HG03342 (cell line): Measurements from ENCODE around the gene CEP290.
"Not testable (repeated sequence)": the region's sequence is repeated elsewhere in the genome, so short reads cannot be mapped to it uniquely, and the experiment has no call there.

Experiments used
- ATAC-seq: cut with Tn5 transposase; IDR thresholded peaks from one replicate; pipeline ENCODE4 v1.9.1; 2021; ENCODE audit warnings: mild to moderate bottlenecking, moderate library complexity; ENCODE audit not compliant: unreplicated experiment

The CEP290 gene

DNA sequence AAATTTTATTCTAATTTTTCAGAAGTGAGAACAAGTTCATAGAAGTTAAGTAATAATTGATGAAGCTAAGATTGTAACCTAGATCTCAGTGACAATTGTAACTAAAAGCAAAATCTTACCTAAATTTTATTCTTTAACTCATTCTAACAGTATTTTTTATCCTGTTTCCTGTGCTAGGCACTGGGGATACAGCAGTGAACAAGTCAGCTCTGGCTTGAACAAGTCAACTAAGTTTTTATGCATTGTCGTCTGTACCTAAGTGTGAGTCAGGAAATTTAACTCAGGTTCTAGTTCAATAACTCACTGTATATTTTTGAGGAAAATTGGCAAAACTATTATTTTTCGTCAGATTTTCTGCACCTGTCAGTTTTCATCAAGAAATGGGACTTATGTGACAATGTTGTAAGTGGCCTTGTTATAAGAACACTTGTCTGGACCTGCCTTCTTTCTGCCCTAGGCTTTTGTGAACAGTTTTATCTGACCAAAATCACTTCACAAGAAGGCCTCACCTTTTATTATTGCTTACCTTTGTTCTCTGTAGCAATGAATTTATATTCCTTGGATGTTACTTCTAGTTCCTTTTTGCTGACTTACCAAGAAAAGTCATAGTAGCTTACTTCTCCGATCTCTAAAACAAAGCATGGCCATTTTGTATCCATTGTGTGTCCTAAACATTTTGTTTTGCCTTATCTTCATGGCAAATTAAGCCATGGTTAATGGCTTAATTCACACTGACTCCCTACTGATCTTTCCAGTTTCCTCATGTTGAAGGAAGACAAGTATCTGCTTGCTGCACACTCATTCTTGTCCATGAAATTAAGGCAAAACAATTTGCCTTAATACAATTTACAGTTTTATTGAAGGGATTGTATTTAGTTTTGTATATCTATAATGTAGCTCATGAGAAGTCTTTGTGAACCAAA lies 2.9 kb upstream of the CEP290 start:
- ATAC-seq = no peak

DNA sequence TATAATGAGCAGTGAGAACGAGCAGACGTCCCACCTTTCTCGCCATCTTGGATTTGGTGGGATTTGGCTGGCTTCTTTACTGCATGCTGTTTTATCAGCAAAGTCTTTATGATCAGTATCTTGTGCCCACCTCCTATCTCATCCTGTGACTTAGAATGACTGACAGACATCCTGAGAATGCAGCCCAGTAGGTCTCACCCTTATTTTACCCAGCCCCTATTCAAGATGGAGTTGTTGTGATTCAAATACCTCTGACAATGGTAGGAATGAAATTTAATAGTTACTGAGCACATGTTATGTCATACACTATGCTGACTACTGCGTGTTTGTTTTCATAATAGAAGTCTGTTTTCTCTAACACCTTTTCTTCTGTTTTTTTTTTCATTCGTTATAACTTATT lies 2.1 kb upstream of the CEP290 start:
- ATAC-seq = no peak

DNA sequence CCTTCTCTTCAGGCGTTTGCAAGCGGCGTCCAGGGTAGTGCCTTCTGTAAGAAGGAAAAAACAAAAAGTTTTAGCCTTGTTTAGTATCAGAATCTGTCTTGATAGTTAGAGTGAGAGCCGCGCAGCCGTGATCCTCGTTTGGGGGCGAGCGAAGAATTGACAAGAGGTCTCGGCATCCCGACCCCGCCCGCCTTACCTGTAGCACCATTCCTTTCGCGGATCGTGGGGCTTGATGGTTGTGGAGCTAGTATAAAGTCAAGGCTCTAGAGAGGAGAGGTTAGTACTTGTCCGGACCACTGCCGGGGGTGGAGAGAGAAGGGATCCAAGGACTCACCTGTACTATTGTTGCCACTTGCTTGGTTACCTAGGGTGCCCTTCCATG lies 713 bp upstream of the CEP290 start:
- peak; percentile 2 for ATAC-seq

DNA sequence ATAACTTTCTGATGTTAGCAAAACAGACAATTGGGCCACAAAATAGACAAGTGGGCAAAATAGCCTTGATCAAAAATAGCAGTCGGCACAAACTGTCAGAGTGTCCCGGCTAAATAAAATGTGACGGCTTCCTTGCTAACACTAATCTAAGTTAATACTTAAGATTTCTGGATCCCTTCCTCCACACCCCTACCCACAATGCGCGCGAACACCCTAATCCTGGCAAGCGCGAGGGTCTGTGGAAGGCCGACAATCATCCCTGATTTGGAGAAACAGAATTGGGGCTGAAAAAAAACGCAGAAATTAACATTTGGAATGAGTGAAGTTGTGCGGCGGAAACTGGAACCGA lies 489 bp downstream of the CEP290 start:
- ATAC-seq = peak; percentile 0

DNA sequence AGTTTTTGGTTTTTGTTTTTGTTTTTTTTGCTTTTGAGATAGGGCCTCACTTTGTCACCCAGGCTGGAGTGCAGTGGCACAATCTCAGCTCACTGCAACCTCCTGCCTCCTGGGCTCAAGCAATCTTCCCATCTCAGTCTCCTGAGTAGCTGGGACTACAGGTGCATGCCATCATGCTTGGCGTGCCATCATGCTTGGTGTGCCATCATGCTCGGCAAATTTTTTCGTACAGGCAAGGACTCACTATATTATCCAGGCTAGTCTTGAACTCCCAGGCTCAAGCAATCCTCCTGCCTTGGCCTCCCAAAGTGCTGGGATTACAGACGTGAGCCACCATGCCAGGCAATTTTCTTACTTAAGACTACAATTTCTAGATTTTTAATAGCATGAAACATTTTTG lies 2.2 kb downstream of the CEP290 start:
- not testable (repeated sequence) for ATAC-seq

DNA sequence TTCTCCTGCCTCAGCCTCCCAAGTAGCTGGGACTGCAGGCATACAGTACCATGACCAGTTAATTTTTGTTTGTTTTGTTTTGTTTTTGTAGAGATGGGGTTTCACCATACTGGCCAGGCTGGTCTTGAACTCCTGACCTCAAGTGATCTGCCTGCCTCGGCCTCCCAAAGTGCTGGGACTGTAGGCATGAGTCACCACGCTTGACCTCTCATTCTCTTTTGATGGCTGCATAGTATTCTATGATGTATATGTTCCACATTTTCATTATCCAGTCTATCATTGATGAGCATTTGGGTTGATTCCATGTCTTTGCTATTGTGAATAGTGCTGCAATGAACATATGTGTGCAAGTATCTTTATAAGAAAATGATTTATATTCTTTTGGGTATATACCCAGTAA lies 8.7 kb downstream of the CEP290 start:
- not testable (repeated sequence) for ATAC-seq

DNA sequence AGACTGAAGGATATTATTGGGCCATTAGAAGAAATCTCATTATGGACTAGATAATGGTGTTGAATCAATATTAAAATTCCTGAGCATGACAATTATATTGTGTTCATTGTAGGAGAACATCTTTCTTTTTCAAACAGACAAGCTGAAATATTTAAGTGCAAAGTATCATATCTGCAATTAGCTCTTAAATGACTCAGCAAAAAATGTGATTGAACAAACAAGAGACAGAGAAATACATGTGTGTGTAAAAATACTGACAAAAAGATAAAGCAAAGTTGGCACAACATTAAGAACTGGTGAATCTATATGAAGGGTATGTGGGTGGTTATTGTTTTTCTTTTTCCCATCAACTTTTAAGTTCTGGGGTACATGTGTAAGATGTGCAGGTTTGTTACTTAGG lies 9.5 kb downstream of the CEP290 start:
- no peak for ATAC-seq

DNA sequence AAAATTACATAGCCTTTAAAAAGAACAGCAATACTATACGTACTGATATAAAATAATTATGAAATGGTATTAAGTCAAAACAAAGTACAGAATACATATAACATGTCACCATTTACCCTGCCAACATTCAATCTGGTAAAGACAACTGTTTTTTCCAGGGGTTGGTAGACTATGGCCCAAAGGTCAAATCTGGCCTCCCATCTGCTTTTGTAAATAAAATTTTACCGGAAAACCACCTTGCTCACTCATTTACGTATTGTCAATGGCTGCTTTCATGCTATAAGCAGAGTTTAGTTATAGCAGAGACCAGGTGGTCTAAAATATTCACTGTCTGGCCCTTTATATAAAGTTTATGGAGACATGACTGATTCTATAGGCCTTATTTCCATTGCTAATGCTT lies 14.0 kb downstream of the CEP290 start:
- ATAC-seq = no peak

DNA sequence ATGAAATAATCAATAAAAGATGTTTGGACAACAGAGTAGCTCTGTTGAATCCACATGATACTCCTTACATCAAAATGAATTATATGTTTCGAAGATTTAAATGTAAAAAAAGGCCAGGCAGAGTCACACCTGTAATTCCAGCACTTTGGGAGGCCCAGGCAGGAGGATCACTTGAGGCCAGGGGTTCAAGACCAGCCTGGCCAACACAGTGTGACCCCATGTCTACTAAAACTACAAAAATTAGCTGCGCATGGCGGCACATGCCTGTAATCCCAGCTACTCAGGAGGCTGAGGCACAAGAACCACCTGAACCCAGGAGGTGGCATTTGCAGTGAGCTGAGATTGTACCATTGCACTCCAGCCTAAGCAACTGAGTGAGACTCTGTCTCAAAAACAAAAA lies 14.8 kb downstream of the CEP290 start:
- no peak for ATAC-seq

DNA sequence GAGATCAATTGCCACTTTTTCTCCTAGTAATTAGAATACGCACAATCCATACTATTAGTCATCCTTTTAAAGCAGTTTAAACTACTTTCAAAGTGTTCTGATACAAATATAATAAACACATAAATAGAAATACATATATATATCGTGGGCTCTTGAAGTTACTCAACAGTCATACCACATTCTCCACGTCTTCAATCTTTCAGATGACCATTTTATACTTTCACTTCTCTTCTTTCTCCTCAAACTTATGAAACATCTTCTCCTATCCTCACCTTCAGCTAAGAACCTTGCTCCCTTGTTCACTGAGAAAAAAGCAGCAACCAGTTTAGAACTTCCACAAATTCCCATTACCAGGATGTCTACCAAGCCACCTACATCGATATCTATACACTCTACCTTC lies 19.2 kb downstream of the CEP290 start:
- ATAC-seq = no peak

DNA sequence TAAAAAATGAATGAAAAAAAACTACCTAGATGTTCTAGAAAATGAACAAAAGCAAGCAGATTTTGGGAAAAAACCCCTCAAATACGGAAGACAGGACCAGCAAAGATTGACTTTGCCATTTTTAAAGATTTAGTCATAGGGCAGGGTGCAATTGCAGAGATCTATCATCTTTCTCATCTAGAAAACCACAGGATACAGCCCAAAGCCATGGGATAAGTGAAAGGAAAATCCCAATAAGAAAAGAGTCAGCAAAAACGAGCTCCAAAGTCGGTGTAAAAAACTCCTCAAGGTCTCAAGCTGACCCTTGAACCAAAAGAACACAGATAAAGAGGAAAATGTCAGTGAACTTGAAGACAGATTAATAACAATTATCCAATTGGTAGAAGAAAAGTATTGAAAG lies 28.0 kb downstream of the CEP290 start:
- no peak for ATAC-seq

DNA sequence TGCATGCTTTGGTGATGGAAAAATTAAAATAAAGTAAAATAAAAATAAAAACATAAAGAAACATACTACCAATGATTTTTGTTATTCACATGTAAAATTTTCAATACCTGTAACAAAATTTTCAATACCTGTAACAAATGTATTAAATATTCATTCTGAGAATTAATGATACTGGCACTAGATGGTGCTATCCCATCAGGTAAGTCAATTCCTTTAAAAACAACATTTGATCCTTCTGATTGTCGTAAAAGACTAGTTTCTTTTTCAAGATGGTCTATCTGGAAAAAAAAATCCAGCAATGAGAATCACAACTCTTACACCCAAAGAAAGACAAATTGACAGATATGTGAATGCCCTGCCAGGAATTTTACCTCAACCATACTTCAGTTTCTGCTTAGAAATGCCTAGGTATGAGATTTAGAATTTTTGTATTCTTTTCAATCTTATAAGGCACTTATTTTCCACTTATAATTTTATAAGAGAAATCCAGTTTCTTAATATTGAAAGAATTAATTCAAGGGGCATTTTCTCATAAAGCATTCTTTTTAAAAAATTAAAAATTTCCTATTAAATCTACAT lies 30.7 kb downstream of the CEP290 start:
- ATAC-seq = no peak

DNA sequence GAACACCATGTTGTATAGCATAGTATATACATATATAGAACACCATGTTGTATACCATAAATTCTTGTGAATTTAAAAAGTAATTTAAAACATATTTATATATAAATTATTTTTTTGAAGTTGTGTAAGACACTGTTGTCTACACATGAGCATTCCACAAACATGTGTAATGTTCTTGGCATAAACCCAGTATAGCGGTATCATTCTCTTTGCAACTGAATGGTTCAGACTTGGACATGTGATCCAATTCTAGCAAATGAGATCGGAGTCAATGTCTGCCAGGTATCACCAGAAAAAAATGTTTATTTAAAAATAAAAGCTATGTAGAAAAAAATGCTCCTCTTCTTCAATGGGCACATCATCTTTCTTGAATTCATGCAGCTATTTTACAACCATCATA lies 33.9 kb downstream of the CEP290 start:
- ATAC-seq = no peak

DNA sequence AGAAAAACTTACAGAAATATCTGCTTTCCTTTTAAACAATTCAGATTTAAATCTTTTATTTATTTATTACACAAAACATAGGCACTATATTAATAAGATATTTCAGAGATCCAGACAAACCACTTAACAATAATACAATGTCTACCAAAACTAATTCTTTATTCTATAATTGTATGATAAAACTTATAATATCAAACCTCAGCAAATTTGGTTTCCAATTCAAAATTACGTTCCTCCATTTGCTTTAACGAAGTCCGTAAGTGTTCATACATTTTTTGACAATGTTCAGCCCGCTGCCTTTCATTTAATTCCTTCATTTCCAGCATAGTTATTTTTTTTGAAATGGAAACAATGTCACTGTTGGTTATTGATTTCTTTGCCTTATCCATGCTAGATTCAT lies 48.3 kb downstream of the CEP290 start:
- no peak for ATAC-seq

DNA sequence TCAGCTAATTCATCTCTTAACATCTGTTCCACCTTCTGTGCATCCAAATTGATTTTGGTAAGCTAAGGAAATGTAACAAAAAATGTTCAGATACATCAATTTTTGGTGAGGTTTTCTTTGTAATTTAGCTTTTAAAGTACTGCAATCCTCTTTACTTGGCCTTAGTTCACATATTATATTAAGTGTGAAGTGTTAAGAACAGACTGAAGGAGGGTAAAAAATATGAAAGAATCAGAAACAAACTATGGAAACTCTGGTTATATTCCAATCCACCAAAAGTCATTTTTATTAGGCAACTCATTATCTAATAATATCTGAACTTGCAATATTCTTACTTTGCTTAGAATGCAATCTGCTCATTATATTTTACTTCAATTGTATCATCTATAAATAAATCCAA lies 49.1 kb downstream of the CEP290 start:
- ATAC-seq = no peak

DNA sequence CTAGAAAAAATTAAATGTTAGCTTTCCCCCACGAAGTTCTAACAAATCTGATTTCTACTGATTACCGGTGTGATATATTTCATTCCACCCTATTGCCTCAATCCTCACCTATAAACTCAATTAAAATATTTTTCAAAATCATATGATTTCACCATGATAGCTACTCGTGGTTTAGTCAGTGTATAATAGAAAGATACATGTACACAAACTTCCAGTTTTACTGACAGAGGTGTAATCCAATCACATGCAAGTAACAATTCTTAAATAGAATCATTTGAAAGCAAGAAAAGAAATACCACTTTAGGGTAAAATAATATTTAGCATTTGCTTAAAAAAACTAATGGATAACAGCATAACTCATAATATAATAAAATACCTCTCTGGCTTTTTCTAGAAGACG lies 57.7 kb downstream of the CEP290 start:
- no peak for ATAC-seq

DNA sequence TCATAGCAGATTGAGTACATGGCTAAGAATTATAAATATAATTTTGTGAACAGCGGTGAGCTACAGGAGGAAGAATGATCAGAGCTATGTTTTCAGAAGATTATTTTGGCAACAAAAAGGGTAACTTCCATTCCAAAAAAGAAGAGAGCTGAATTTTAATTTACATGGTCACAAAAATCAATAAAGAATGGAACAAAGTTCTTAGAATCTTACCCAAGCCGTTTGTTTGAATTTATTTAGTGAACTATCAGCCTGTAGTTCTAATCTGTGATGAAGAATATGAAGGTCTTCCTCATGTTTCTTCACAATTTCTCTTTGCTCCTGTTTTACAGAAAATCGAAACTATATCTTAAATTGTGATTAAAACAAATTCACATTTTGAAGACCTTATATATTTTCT lies 58.3 kb downstream of the CEP290 start:
- no peak for ATAC-seq

DNA sequence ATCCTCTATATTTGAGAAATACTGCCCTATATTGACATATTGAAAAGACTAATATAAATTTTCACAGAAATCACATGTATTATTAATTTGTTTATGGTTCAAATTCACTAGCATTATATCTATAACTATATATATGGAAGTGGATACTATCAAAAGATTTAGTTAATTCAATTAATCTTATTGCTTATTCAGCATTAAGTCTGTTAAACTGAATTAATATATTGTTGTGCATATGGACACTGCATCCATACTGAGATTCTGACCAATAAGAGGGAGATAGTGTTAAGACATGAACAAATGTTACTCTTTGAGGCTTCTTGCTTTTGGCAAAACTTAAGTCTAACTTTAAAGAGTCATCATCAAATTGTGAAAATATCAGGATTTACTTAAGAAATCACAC lies 60.6 kb downstream of the CEP290 start:
- no peak for ATAC-seq

DNA sequence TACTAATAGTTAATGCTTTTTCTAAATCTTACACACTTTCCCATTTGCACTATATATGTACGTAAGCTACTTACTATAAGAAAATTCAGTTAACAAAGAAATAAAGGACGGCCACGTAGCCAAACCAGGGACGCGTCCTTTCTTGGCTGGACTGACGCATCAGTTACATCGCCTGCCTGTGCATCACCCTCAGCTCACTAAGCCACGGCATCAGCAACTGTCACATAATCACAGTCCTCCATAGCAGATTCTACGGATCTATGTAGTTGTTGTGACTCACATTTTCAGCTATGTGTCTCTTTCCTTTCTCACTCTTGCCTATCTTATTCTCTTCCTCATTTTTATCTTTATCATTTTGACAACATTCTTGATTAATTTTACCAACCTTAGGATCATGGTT lies 74.6 kb downstream of the CEP290 start:
- no peak for ATAC-seq

DNA sequence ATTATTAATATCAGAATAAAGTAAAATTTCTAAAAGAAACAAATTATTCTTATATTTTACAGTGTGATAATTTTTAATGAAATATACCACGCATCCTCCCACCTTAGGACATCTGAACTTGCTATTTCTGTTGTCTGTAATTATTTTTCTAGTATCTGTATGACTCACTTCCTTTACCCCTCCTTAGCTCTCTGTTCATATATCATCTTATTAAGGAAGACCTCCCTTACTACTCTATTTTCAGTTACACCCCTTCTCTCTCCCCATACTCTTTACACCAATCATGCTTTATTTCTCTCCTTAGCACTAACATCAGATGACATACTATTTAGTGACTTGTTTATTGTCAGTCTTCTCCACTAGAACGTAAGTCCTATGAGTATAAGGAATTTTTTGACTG lies 78.5 kb downstream of the CEP290 start:
- ATAC-seq = peak; percentile 92

DNA sequence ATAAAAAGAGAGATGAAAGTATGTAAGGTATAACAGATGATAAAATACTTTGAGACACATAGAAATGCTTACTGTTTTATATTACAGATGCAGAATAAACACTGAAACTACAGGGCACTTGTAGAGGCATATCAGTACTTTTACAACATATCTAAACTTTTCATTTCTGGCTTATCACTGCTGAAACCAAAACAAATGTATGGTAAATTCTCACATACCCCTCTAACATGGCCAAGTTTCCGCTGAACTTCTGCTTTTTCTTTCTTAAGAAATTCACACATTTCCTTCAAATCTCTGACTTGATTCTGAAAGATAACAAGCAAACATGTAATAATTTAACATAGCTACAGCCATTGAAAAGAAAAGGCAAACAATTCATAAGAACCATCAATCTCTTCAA lies 79.4 kb downstream of the CEP290 start:
- peak; percentile 53 for ATAC-seq

DNA sequence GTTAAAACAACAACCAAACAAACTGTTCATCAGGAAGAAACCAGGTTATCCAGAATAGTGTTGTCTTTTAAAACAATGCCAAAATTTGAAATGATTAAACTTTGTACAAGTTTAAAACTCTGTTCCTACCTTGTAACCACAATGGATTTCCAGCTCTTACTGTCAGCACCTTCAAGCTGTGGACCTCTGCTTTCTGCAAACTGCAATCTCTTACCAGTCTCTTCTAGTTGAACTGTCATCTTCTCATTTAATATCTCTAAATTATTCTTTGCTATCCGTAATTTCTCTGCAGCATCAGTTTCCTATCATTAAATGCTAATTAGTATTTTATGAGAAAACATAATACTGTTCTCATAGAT lies 83.2 kb downstream of the CEP290 start:
- ATAC-seq = no peak
